Trophoblast cell (in vitro differentiated cells and primary cell): ENCODE measurements around the gene MYCBPAP.
A peak's percentile ranks its signal among the peaks of the same experiment; 100 is the strongest.

Experiments used
- DNase-seq, 2 donors: peaks; one replicate each; pipeline ENCODE4 v3.0.0-alpha.2; 2016
- H2AFZ ChIP-seq: 2 replicates; pipeline ENCODE4 v1.6.1; 2013; ENCODE audit warnings: low read length, moderate library complexity, mild to moderate bottlenecking; ENCODE audit not compliant: insufficient read depth, poor library complexity
- H2AK5ac ChIP-seq: 2 replicates; pipeline ENCODE4 v1.6.1; 2013; ENCODE audit warnings: mild to moderate bottlenecking, low read length
- H2BK120ac ChIP-seq: 2 replicates; pipeline ENCODE4 v1.6.1; 2013; ENCODE audit warnings: low read length, mild to moderate bottlenecking, moderate library complexity; ENCODE audit not compliant: insufficient read depth, poor library complexity
- H2BK12ac ChIP-seq: 2 replicates; pipeline ENCODE4 v1.6.1; 2013; ENCODE audit warnings: mild to moderate bottlenecking, low read length, moderate library complexity
- H2BK5ac ChIP-seq: 2 replicates; pipeline ENCODE4 v1.6.1; 2013; ENCODE audit warnings: low read length, low read depth, moderate library complexity, mild to moderate bottlenecking; ENCODE audit not compliant: poor library complexity
- H3K14ac ChIP-seq: 2 replicates; pipeline ENCODE4 v1.6.1; 2013; ENCODE audit warnings: mild to moderate bottlenecking, low read length
- H3K18ac ChIP-seq: 2 replicates; pipeline ENCODE4 v1.6.1; 2013; ENCODE audit warnings: mild to moderate bottlenecking, low read length
- H3K23ac ChIP-seq: 2 replicates; pipeline ENCODE4 v1.6.1; 2013; ENCODE audit warnings: low read length
- H3K27ac ChIP-seq: 2 replicates; pipeline ENCODE4 v1.5.1; 2013; ENCODE audit warnings: low read depth, mild to moderate bottlenecking, inconsistent platforms, low read length, moderate library complexity
- H3K27me3 ChIP-seq: 2 replicates; pipeline ENCODE4 v1.6.1; 2013; ENCODE audit warnings: inconsistent platforms, mild to moderate bottlenecking, low read length, moderate library complexity; ENCODE audit not compliant: insufficient read depth
- H3K36me3 ChIP-seq, 2 experiments: 1 replicate in 1 of 2; 2 replicates in 1 of 2; pipeline ENCODE4 v1.6.1; 2013; ENCODE audit warnings: low read length in 2 of 2, mild to moderate bottlenecking in 2 of 2, moderate library complexity in 1 of 2; ENCODE audit not compliant: insufficient read depth in 2 of 2, control insufficient read depth in 1 of 2
- H3K4ac ChIP-seq: 2 replicates; pipeline ENCODE4 v1.6.1; 2013; ENCODE audit warnings: low read depth, mild to moderate bottlenecking, low read length, moderate library complexity
- H3K4me1 ChIP-seq, 2 experiments: 1 replicate in 1 of 2; 2 replicates in 1 of 2; pipeline ENCODE4 v1.6.1; 2013; ENCODE audit warnings: low read length in 2 of 2, mild to moderate bottlenecking in 2 of 2, moderate library complexity in 1 of 2; ENCODE audit not compliant: insufficient read depth in 2 of 2, control insufficient read depth in 1 of 2
- H3K4me2 ChIP-seq: 2 replicates; pipeline ENCODE4 v1.6.1; 2013; ENCODE audit warnings: inconsistent platforms, mild to moderate bottlenecking, low read length, moderate library complexity
- H3K4me3 ChIP-seq: 2 replicates; pipeline ENCODE4 v1.5.1; 2013; ENCODE audit warnings: mild to moderate bottlenecking, low read depth, low read length, inconsistent platforms
- H3K79me1 ChIP-seq: one replicate; pipeline ENCODE4 v1.6.1; 2013; ENCODE audit warnings: low read length
- H3K79me2 ChIP-seq: 2 replicates; pipeline ENCODE4 v1.6.1; 2013; ENCODE audit warnings: low read length, mild to moderate bottlenecking; ENCODE audit not compliant: control insufficient read depth, insufficient read depth, poor library complexity
- H3K9ac ChIP-seq: 2 replicates; pipeline ENCODE4 v1.6.1; 2013; ENCODE audit warnings: mild to moderate bottlenecking, low read length
- H3K9me3 ChIP-seq: 2 replicates; pipeline ENCODE4 v1.6.1; 2013; ENCODE audit warnings: low read depth, mild to moderate bottlenecking, control low read depth, inconsistent platforms, low read length; ENCODE audit not compliant: insufficient read depth
- H4K12ac ChIP-seq: 2 replicates; pipeline ENCODE4 v1.6.1; 2013; ENCODE audit warnings: low read depth, mild to moderate bottlenecking, low read length, moderate library complexity
- H4K8ac ChIP-seq: 2 replicates; pipeline ENCODE4 v1.6.1; 2013; ENCODE audit warnings: low read depth, mild to moderate bottlenecking, low read length, moderate library complexity
- H4K91ac ChIP-seq: one replicate; pipeline ENCODE4 v1.6.1; 2013; ENCODE audit warnings: low read depth, mild to moderate bottlenecking, low read length, moderate library complexity
- WGBS: extraction: QIAGEN DNeasy Blood & Tissue Kit; methylation state at CpG from one replicate; pipeline ENCODE4 v1.1.7; 2013; ENCODE audit warnings: missing lambda C conversion rate; ENCODE audit not compliant: insufficient read length, insufficient coverage; ENCODE audit errors: extremely low coverage; 5-methylcytosine and 5-hydroxymethylcytosine counted together

Gene MYCBPAP

GRCh38 chr17:50480142-50480764, 28.0 kb upstream of the MYCBPAP start:
- no peak overlapping the region for H2BK5ac ChIP-seq
- H3K9me3 ChIP-seq = no peaks in the 10 kb centered on the region
- peaks cover 4 to 9% of the 10 kb centered on the region in 2 experiments for H3K4me1 ChIP-seq
- H3K27me3 ChIP-seq = no peaks in the 10 kb centered on the region
- no peak overlapping the region for H4K91ac ChIP-seq
- H3K27ac ChIP-seq = no peak overlapping the region
- no peak overlapping the region for H3K23ac ChIP-seq
- no peak overlapping the region for H4K8ac ChIP-seq
- H4K12ac ChIP-seq = no peak overlapping the region
- WGBS = no CpG with 5 or more reads among the region's 7 CpGs
- H2BK120ac ChIP-seq = no peak overlapping the region
- DNase-seq = no peak
- no peak overlapping the region for H2AFZ ChIP-seq
- H2BK12ac ChIP-seq = no peak overlapping the region
- H3K4ac ChIP-seq = no peak overlapping the region
- no peak overlapping the region for H2AK5ac ChIP-seq
- H3K36me3 ChIP-seq = peaks cover 22 to 23% of the 10 kb centered on the region in 2 experiments
- H3K4me2 ChIP-seq = no peak overlapping the region
- no peak overlapping the region for H3K18ac ChIP-seq
- peaks cover 4% of the 10 kb centered on the region for H3K79me2 ChIP-seq
- H3K14ac ChIP-seq = no peak overlapping the region
- H3K9ac ChIP-seq = peak overlapping the region; percentile 39
- peaks cover 1% of the 10 kb centered on the region for H3K79me1 ChIP-seq
- H3K4me3 ChIP-seq = no peak overlapping the region

DNA sequence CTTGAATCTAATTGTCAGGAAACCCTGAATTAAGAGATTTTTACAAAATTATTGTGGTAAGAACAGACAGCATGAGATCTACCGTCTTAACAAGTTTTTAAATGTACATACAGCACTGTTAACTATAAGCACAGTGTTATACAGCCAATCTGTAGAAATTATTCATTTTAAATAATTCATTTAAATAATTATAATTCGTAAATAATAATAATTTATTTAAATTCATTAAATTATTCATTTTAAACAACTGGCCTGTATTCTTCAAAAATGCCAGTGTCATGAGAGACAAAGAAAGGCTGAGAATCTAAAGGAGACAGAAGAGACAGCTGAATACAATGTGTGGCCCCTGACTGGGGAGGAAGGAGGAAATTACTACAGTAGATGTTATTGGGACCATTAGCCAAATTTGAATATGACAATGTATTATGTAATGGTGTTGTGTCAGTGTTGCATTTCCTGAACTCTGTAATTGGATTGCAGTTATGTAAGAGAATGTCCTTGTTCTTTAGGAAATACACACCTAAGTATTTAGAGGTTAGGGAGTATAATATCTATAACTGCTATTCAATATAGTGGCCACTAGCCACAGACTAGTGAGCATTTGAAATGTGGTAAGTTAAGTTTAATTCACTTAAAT, 27.3 kb upstream of the MYCBPAP start:
- H3K23ac ChIP-seq = no peak overlapping the region
- H3K18ac ChIP-seq = no peak overlapping the region
- H3K9ac ChIP-seq = no peak overlapping the region
- H3K27me3 ChIP-seq = no peaks in the 10 kb centered on the region
- peaks cover 4% of the 10 kb centered on the region for H3K79me2 ChIP-seq
- no peak overlapping the region for H3K14ac ChIP-seq
- H3K4ac ChIP-seq = no peak overlapping the region
- H3K9me3 ChIP-seq = no peaks in the 10 kb centered on the region
- peaks cover 21 to 23% of the 10 kb centered on the region in 2 experiments for H3K36me3 ChIP-seq
- no peak overlapping the region for H4K12ac ChIP-seq
- H2BK120ac ChIP-seq = no peak overlapping the region
- no peak overlapping the region for H2BK5ac ChIP-seq
- H3K4me3 ChIP-seq = no peak overlapping the region
- no peak overlapping the region for H3K27ac ChIP-seq
- H4K91ac ChIP-seq = no peak overlapping the region
- no peak overlapping the region for H2AK5ac ChIP-seq
- DNase-seq = no peak
- no peak overlapping the region for H2AFZ ChIP-seq
- WGBS = no CpG with 5 or more reads among the region's 2 CpGs
- H3K4me1 ChIP-seq = peaks cover 4 to 9% of the 10 kb centered on the region in 2 experiments
- H3K79me1 ChIP-seq = peaks cover 1% of the 10 kb centered on the region
- H4K8ac ChIP-seq = no peak overlapping the region
- H3K4me2 ChIP-seq = no peak overlapping the region
- H2BK12ac ChIP-seq = no peak overlapping the region

DNA sequence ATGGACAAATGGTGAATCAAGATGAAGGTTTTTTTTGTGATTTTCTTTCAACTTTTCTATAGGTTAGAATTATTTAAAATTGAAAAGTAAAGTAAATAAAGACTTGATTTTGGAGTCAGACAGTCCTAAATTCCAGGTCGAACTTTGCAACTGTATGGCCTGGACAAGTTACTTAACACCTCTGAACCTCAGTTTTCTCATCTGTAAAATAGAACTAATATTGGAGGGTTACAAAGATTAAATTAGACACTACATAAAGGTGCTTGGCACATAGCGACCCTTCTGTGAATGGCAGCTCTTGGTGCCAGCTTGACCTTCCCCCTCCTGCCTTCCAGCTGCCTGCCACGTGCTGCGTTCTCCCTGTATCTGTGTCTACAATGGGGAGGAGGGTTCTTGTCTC, 26.6 kb upstream of the MYCBPAP start:
- peaks cover 1% of the 10 kb centered on the region for H3K79me1 ChIP-seq
- no peak overlapping the region for H3K27ac ChIP-seq
- H2BK5ac ChIP-seq = no peak overlapping the region
- no peak overlapping the region for H3K14ac ChIP-seq
- no peak overlapping the region for H2BK12ac ChIP-seq
- H3K4me1 ChIP-seq = peaks cover 4 to 9% of the 10 kb centered on the region in 2 experiments
- no peak overlapping the region for H3K4me2 ChIP-seq
- H3K23ac ChIP-seq = no peak overlapping the region
- H3K18ac ChIP-seq = no peak overlapping the region
- no peak overlapping the region for H3K4me3 ChIP-seq
- no peak overlapping the region for H2AFZ ChIP-seq
- no peak overlapping the region for H2BK120ac ChIP-seq
- WGBS = no CpG with 5 or more reads among the region's 4 CpGs
- no peak overlapping the region for H4K12ac ChIP-seq
- H3K9ac ChIP-seq = no peak overlapping the region
- no peaks in the 10 kb centered on the region for H3K27me3 ChIP-seq
- peaks cover 21 to 23% of the 10 kb centered on the region in 2 experiments for H3K36me3 ChIP-seq
- H4K8ac ChIP-seq = no peak overlapping the region
- no peak overlapping the region for H3K4ac ChIP-seq
- H3K9me3 ChIP-seq = no peaks in the 10 kb centered on the region
- no peak for DNase-seq
- no peak overlapping the region for H4K91ac ChIP-seq
- no peak overlapping the region for H2AK5ac ChIP-seq
- H3K79me2 ChIP-seq = peaks cover 4% of the 10 kb centered on the region

DNA sequence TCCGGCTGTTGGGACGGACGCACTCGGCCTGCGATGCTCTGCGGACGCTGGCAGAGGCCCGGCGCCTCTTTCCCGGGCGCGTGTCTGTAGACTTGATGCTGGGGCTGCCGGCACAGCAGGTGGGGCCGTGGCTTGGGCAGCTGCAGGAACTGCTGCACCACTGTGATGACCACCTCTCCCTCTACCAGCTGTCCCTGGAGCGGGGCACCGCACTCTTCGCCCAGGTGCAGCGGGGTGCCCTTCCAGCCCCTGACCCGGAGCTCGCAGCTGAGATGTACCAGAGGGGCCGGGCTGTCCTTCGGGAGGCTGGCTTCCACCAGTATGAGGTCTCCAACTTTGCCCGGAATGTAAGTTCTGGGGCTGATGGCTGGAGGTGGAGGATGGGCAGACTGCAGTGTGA, 26.1 kb upstream of the MYCBPAP start:
- peaks cover 4 to 9% of the 10 kb centered on the region in 2 experiments for H3K4me1 ChIP-seq
- H4K12ac ChIP-seq = no peak overlapping the region
- peaks cover 1% of the 10 kb centered on the region for H3K79me1 ChIP-seq
- peaks cover 21 to 23% of the 10 kb centered on the region in 2 experiments for H3K36me3 ChIP-seq
- no peak overlapping the region for H4K91ac ChIP-seq
- H3K27ac ChIP-seq = no peak overlapping the region
- no peak overlapping the region for H3K23ac ChIP-seq
- WGBS = no CpG with 5 or more reads among the region's 23 CpGs
- H2AK5ac ChIP-seq = no peak overlapping the region
- H2BK120ac ChIP-seq = no peak overlapping the region
- no peak overlapping the region for H3K4me2 ChIP-seq
- no peak overlapping the region for H4K8ac ChIP-seq
- no peak overlapping the region for H3K14ac ChIP-seq
- H2BK12ac ChIP-seq = no peak overlapping the region
- H3K18ac ChIP-seq = no peak overlapping the region
- peaks cover 4% of the 10 kb centered on the region for H3K79me2 ChIP-seq
- no peak for DNase-seq
- H3K27me3 ChIP-seq = no peaks in the 10 kb centered on the region
- H2BK5ac ChIP-seq = no peak overlapping the region
- no peak overlapping the region for H3K4ac ChIP-seq
- H2AFZ ChIP-seq = no peak overlapping the region
- H3K4me3 ChIP-seq = no peak overlapping the region
- H3K9me3 ChIP-seq = no peaks in the 10 kb centered on the region
- H3K9ac ChIP-seq = no peak overlapping the region
